ENCODE results near the gene MYMX.
"Not testable (repeated sequence)": the region's sequence is repeated elsewhere in the genome, so short reads cannot be mapped to it uniquely, and the experiment has no call there.

MYMX gene

DNA sequence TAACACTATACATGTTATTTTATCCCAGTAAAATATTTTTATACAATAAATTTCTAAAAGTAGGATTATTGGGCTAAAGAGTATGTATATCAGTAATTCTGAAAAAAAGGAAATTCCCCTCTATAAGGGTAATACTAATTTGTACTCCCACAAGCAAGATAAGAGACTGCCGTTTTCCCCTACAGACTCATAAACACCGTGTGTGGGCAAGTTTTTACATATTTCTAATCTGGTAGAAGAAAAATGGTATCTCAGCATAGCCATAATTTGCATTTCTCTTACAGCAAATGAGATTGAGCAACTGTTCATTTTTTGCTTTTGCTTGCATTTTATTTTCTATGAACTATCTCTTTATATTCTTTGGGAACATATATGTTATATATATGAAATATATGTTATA is 26.0 kb upstream of the MYMX start:
- no peak overlapping the region for H3K4me3 ChIP-seq (ENCODE audit: low read length)
- no peak overlapping the region for H3K27ac ChIP-seq (ENCODE audit: low read length)
- peaks cover 13% of the 10 kb centered on the region; the same call in 1 of the 2 replicates for H3K4me1 ChIP-seq (ENCODE audit: insufficient read depth, low read length)
- H3K27me3 ChIP-seq (ENCODE audit: insufficient read depth, low read length) = peaks cover 6% of the 10 kb centered on the region; the same call in 1 of the 2 replicates
- no peaks in the 10 kb centered on the region for H3K36me3 ChIP-seq (ENCODE audit: insufficient read depth, low read depth, low read length)
- H3K9ac ChIP-seq (ENCODE audit: low read depth, low read length) = no peak overlapping the region
- H3K9me3 ChIP-seq (ENCODE audit: insufficient read depth, low read depth, low read length) = no peaks in the 10 kb centered on the region

DNA sequence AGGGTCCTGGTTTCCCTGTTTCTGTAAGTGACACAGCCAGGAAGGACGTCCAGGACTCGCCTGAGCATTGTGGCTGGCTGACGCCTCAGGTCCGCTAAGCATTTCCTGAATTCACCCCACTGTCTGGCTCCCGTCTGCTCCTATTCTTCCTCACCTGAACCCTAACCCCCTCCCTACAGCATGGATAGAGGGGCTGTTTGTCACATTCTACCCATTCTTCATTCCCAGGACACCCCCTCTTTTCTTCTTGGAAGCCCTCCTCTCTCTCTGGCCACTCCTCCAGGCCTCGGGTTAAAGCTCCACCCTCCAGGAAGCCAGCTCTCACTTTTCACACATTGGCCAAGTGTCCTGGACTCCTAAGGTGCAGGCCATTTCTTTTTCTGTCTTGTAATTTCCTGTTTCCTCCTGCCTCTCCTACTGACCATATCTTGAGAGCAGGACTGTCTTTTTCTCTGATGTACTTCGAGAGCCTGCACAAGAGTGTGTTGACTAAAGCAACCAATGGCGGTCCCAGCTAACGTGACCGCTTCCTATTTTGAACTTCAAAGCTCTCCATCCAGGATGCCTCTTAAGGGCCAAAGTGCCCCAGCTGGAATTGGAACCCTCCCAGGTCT is 24.2 kb upstream of the MYMX start:
- H3K4me3 ChIP-seq (ENCODE audit: low read length) = peak overlapping the region; percentile 20; the same call in 1 of the 2 replicates

DNA sequence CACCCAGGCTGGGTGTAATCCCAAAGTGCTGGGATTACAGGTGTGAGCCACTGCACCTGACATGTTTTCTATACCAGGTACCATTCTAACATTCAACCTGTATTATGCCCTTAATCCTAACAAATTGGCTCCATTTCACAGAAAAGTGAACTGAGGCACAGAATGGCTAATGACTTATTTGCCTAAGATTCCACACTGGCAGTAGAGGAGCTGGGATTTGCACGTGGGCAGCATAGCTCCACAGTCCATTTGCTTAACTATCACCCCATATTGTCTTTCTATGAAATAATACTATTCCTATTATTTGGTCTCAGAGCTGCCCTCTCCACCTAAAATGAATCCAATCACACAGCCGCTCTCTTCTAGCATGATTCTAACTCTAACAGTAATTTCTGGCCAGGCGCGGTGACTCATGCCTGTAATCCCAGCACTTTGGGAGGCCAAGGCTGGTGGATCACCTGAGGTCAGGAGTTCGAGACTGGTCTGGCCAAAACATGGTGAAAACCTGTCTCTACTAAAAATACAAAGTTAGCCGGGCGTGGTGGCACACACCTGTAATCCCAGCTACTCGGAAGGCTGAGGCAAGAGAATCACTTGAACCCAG is 23.3 kb upstream of the MYMX start:
- no peak overlapping the region for H3K27ac ChIP-seq (ENCODE audit: low read length)
- no peaks in the 10 kb centered on the region for H3K9me3 ChIP-seq (ENCODE audit: insufficient read depth, low read depth, low read length)
- H3K36me3 ChIP-seq (ENCODE audit: insufficient read depth, low read depth, low read length) = no peaks in the 10 kb centered on the region
- peaks cover 9% of the 10 kb centered on the region; the same call in 1 of the 2 replicates for H3K4me1 ChIP-seq (ENCODE audit: insufficient read depth, low read length)
- H3K4me3 ChIP-seq (ENCODE audit: low read length) = no peak overlapping the region
- H3K9ac ChIP-seq (ENCODE audit: low read depth, low read length) = no peak overlapping the region
- no peaks in the 10 kb centered on the region for H3K27me3 ChIP-seq (ENCODE audit: insufficient read depth, low read length)

More for the DNA sequence above, 24.2 kb upstream of the MYMX start:
- peaks cover 9% of the 10 kb centered on the region; the same call in 1 of the 2 replicates for H3K4me1 ChIP-seq (ENCODE audit: insufficient read depth, low read length)
- H3K36me3 ChIP-seq (ENCODE audit: insufficient read depth, low read depth, low read length) = no peaks in the 10 kb centered on the region
- no peaks in the 10 kb centered on the region for H3K9me3 ChIP-seq (ENCODE audit: insufficient read depth, low read depth, low read length)
- no peaks in the 10 kb centered on the region for H3K27me3 ChIP-seq (ENCODE audit: insufficient read depth, low read length)
- H3K9ac ChIP-seq (ENCODE audit: low read depth, low read length) = peak overlapping the region; percentile 12; the same call in 1 of the 2 replicates
- H3K27ac ChIP-seq (ENCODE audit: low read length) = no peak overlapping the region

DNA sequence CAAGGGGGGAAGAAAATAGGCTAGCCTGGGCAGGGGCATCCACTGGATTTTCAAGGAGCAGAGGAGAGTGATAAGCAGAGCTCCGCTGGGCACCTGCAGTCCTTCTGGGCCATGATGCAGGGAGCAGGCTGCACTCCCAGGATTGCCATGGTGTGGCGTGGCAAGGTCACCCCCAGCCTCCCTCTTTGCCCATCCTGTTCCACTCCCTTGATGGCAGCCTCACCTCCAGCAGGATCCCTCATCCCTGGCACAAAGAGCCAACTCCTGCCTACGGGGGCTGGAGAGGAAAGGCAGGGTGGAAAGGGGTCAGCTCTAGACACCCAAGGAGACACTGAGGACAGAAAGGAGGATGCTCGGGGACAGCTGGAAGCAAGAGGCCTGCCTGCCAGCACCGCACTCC is 22.4 kb upstream of the MYMX start:
- Histone ChIP-seq H3K4me1 (ENCODE audit: insufficient read depth, low read length) (peaks cover 9% of the 10 kb centered on the region; the same call in 1 of the 2 replicates), H3K4me3 (ENCODE audit: low read length) (no peak overlapping the region), H3K36me3 (ENCODE audit: insufficient read depth, low read depth, low read length) (no peaks in the 10 kb centered on the region), H3K27me3 (ENCODE audit: insufficient read depth, low read length) (no peaks in the 10 kb centered on the region), H3K9ac (ENCODE audit: low read depth, low read length) (no peak overlapping the region), H3K27ac (ENCODE audit: low read length) (no peak overlapping the region), H3K9me3 (ENCODE audit: insufficient read depth, low read depth, low read length) (no peaks in the 10 kb centered on the region)

DNA sequence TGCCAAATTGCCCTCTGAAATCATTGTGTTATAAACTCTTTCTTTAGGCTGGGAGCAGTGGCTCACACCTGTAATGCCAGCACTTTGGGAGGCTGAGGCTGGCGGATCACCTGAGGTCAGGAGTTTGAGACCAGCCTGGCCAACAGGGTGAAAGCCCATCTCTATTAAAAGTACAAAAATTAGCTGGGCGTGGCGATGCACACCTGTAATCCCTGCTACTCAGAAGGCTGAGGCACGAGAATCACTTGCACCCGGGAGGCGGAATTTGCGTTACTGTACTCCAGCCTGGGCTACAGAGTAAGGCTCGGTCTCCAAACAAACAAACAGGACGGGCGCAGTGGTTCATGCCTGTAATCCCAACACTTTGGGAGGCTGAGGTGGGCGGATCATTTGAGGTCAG is 20.4 kb upstream of the MYMX start:
- H3K27ac ChIP-seq (ENCODE audit: low read length); H3K9me3 ChIP-seq (ENCODE audit: insufficient read depth, low read depth, low read length); H3K4me1 ChIP-seq (ENCODE audit: insufficient read depth, low read length); H3K9ac ChIP-seq (ENCODE audit: low read depth, low read length); H3K27me3 ChIP-seq (ENCODE audit: insufficient read depth, low read length); H3K4me3 ChIP-seq (ENCODE audit: low read length); H3K36me3 ChIP-seq (ENCODE audit: insufficient read depth, low read depth, low read length): not testable (repeated sequence)

DNA sequence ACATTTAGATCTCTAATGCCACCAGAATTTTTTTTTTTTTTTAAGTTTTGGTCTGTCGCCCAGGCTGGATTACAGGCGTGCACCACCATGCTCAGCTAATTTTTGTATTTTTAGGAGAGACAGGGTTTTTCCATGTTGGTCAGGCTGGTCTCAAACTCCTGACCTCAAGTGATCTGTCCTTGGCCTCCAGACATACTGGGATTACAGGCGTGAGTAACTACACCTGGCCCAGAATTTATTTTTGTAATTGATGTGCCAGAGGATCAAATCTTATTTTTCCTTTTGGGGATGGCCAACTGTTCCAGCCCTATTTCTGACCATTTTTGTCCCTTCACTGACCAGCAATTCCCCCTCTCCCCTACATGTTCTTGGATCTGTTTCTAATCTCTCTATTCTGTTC is 18.0 kb upstream of the MYMX start:
- no peaks in the 10 kb centered on the region for H3K27me3 ChIP-seq (ENCODE audit: insufficient read depth, low read length)
- no peak overlapping the region for H3K4me3 ChIP-seq (ENCODE audit: low read length)
- H3K4me1 ChIP-seq (ENCODE audit: insufficient read depth, low read length) = peaks cover 17% of the 10 kb centered on the region
- no peak overlapping the region for H3K27ac ChIP-seq (ENCODE audit: low read length)
- no peaks in the 10 kb centered on the region for H3K9me3 ChIP-seq (ENCODE audit: insufficient read depth, low read depth, low read length)
- H3K9ac ChIP-seq (ENCODE audit: low read depth, low read length) = no peak overlapping the region
- no peaks in the 10 kb centered on the region for H3K36me3 ChIP-seq (ENCODE audit: insufficient read depth, low read depth, low read length)

DNA sequence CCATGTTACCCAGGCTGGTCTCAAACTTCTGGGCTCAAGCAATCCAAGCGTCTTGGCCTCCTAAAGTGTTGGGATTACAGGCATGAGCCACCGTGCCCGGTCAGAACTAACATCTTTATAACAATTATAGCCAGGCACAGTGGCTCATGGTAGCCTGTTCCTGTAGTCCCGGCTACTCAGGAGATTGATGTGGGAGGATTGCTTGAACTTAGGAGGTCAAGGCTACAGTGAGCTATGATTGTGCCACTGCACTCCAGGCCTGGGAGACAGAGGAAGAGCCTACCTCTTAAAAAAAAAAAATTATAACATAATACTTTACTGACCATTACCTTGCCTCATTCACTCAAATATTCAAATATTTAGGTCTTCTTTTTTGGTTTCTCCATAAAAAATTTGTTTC is 16.8 kb upstream of the MYMX start:
- H3K9ac ChIP-seq (ENCODE audit: low read depth, low read length) = no peak overlapping the region
- H3K9me3 ChIP-seq (ENCODE audit: insufficient read depth, low read depth, low read length) = no peaks in the 10 kb centered on the region
- no peak overlapping the region for H3K4me3 ChIP-seq (ENCODE audit: low read length)
- H3K27me3 ChIP-seq (ENCODE audit: insufficient read depth, low read length) = no peaks in the 10 kb centered on the region
- no peaks in the 10 kb centered on the region for H3K36me3 ChIP-seq (ENCODE audit: insufficient read depth, low read depth, low read length)
- H3K4me1 ChIP-seq (ENCODE audit: insufficient read depth, low read length) = peaks cover 19% of the 10 kb centered on the region
- H3K27ac ChIP-seq (ENCODE audit: low read length) = no peak overlapping the region

DNA sequence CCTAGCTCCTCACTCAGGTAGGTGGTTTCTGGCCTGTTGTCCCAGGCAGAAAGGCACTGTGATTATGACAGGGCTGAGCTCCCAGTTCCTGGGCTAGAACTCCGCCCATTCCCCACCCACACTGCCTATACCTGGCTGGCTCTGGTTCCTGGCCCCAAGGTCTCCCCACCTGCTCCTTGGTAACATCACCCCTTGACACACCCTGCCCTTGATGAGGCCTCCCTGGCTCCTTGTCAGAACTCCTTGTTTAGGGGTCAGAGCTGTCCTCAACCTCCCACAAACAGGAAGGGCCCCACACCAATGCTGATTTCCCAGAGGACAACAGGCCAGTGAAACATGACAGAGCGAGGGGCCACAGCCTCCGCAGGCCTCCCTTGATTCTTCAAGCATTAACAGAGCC is 15.5 kb upstream of the MYMX start:
- Histone ChIP-seq H3K4me1 (ENCODE audit: insufficient read depth, low read length) (peaks cover 22% of the 10 kb centered on the region), H3K27me3 (ENCODE audit: insufficient read depth, low read length) (no peaks in the 10 kb centered on the region), H3K27ac (ENCODE audit: low read length) (no peak overlapping the region), H3K36me3 (ENCODE audit: insufficient read depth, low read depth, low read length) (no peaks in the 10 kb centered on the region), H3K9ac (ENCODE audit: low read depth, low read length) (no peak overlapping the region), H3K9me3 (ENCODE audit: insufficient read depth, low read depth, low read length) (no peaks in the 10 kb centered on the region), H3K4me3 (ENCODE audit: low read length) (no peak overlapping the region)

DNA sequence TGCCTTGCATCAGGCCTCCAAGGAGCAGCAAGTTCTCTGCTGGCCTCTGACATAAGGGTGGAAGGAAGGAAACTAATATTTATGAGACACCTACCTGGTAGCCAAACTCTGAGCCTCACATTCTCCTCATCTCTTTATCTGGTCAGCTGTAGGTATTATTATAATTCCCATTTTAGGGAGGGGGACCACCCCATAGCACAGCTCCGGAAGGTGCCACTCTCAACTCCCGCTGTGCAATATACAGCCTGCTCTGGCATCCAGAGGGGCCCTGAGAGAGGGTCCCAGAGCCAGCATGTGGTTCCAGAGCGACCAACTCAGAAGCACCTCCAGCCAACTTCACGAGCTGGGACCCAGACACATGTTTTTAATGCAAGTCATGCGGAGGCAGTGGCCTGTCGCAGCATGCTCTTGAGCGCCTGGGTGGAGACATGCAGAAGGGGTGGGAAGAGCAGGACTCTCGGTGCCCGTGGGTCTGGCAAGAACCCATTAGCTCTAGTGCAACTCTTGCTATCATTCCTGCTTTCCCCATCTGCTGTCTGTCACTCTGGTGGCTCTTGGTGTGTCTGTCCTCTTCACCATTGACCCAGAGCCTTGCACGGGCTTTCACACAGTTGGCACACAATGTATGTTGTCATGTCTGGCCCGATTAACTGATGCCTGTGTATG is 15.0 kb upstream of the MYMX start:
- H3K27me3 ChIP-seq (ENCODE audit: insufficient read depth, low read length) = no peaks in the 10 kb centered on the region
- H3K36me3 ChIP-seq (ENCODE audit: insufficient read depth, low read depth, low read length) = no peaks in the 10 kb centered on the region
- H3K9ac ChIP-seq (ENCODE audit: low read depth, low read length) = peak overlapping the region; percentile 79
- H3K27ac ChIP-seq (ENCODE audit: low read length) = peak overlapping the region; percentile 94
- H3K4me3 ChIP-seq (ENCODE audit: low read length) = no peak overlapping the region; the same call in 1 of the 2 replicates
- no peaks in the 10 kb centered on the region for H3K9me3 ChIP-seq (ENCODE audit: insufficient read depth, low read depth, low read length)
- peaks cover 24% of the 10 kb centered on the region for H3K4me1 ChIP-seq (ENCODE audit: insufficient read depth, low read length)

DNA sequence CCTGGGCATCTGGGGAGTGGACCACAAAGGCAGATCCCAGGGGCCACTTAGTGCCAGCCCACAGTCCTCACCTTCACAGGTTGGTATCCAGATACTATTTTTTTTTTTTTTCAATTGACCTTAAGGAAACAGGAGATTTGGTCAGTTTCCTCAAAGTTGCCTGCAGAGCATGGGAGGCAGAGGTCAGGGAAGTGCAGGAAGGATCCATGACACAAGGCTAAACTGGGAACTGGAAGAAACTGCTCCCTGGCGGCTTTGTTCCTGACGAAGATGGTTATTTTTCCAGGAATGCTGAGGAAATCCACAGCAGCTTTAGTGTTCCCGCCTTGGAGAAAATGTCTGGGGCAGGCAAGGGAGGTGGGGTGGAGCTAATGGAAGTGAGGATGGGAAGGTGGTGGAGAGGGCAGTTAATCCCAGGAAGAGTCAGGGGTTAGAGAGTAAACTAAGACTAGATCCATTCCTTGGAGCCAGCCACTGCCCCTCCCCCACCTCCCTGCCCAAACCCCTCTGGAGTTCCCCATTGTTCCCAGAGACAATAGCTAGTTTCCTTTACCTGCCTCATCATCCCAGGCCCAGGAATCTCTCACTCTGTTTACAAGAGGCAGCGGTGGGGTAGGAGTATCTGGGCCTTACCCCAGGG is 14.3 kb upstream of the MYMX start:
- peak overlapping the region; percentile 82 for H3K9ac ChIP-seq (ENCODE audit: low read depth, low read length)
- no peaks in the 10 kb centered on the region for H3K27me3 ChIP-seq (ENCODE audit: insufficient read depth, low read length)

DNA sequence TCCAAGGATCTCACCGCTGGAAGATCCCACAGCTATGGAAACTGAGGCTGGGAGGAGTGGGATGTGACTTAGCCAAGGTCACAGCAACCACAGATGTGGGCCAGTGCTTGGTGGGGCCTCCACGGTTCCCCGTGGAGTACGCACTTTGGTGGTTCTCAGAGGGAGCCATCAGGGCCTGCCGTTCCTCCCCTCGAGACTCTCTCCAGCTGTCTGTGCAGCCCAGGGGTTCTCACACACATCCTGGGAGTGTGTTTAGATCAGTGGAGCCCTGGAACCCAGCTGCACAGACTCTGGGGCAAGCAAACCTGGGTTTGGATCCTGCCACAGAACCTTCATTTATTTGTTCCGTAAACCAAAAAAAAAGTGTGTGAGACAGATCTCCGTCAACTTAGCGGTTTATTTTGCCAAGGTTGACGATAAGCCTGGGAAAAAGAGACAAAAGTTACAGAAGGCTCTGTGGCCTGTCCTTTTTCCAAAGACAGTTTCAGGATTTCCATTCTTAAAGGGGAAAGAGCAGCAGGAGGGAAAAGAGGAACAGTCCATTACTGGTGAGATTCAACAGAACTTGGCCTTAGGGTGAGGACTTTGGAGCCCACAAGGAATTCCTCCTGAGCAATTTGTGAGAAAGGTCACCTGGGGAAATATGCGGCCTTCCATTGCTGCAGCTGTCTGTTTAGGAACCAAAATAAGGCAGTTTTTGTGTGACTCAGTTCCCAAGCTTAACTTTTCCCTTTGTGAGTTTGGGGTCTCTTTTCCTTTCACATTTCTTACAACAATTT is 13.6 kb upstream of the MYMX start:
- H3K27me3 ChIP-seq (ENCODE audit: insufficient read depth, low read length) = no peaks in the 10 kb centered on the region
- no peaks in the 10 kb centered on the region for H3K36me3 ChIP-seq (ENCODE audit: insufficient read depth, low read depth, low read length)
- peak overlapping the region; percentile 44; the same call in 1 of the 2 replicates for H3K4me3 ChIP-seq (ENCODE audit: low read length)
- H3K4me1 ChIP-seq (ENCODE audit: insufficient read depth, low read length) = peaks cover 27% of the 10 kb centered on the region
- H3K27ac ChIP-seq (ENCODE audit: low read length) = peak overlapping the region; percentile 98
- peak overlapping the region; percentile 82 for H3K9ac ChIP-seq (ENCODE audit: low read depth, low read length)
- no peaks in the 10 kb centered on the region for H3K9me3 ChIP-seq (ENCODE audit: insufficient read depth, low read depth, low read length)

More for the DNA sequence above, 14.3 kb upstream of the MYMX start:
- H3K4me1 ChIP-seq (ENCODE audit: insufficient read depth, low read length) = peaks cover 27% of the 10 kb centered on the region
- peak overlapping the region; percentile 47; the same call in 1 of the 2 replicates for H3K4me3 ChIP-seq (ENCODE audit: low read length)
- peak overlapping the region; percentile 98 for H3K27ac ChIP-seq (ENCODE audit: low read length)
- no peaks in the 10 kb centered on the region for H3K36me3 ChIP-seq (ENCODE audit: insufficient read depth, low read depth, low read length)
- H3K9me3 ChIP-seq (ENCODE audit: insufficient read depth, low read depth, low read length) = no peaks in the 10 kb centered on the region
